IgD-negative memory B cell (primary cell): Measurements from ENCODE around the gene ZNF681. TPM values are rescaled to one million over a fixed set of nuclear protein-coding genes. Genes with fewer than 3 reads are reported as not detected.

Experiments used
- polyA plus RNA-seq: library from polyadenylated mRNA; unstranded; fragments of 300-500 nt; fragmentation: Illumina TruSeq; gene quantifications from one replicate; pipeline ENCODE4 v1.2.3, GENCODE V29; 2021

ZNF681 gene
- polyA plus RNA-seq, 1 donor from 2014 or later = 4.6 TPM

Other genes with a start within 250 kb of the ZNF681 start
- 37.3 TPM for gene ZNF675, start 71.7 kb downstream of the ZNF681 start, polyA plus RNA-seq
- gene ZNF726, start 156.0 kb upstream of the ZNF681 start, polyA plus RNA-seq = 2.7 TPM